HEK293T (cell line): ENCODE results near the gene ST3GAL4.

Source experiments
- CTCF ChIA-PET: fragments of 350-600 bp; formaldehyde crosslinking; extraction: SDS; loops from one replicate; lab custom pipeline; 2021; ENCODE audit warnings: antibody characterized with exemption, inconsistent platforms; lab: Yijun Ruan, JAX
- POLR2A ChIA-PET: fragments of 350-600 bp; formaldehyde crosslinking; extraction: SDS; loops from one replicate; lab custom pipeline; 2020; ENCODE audit warnings: antibody characterized with exemption, inconsistent platforms; lab: Yijun Ruan, JAX
- DNase-seq: peaks from one replicate; pipeline ENCODE4 v3.0.0; 2012; ENCODE audit warnings: mixed read lengths; ENCODE audit errors: extremely low spot score
- ARNT ChIP-seq: fragments of 450-650 bp; IDR thresholded peaks from 2 replicates; pipeline ENCODE4 v1.6.1; 2017; ENCODE audit warnings: mild to moderate bottlenecking
- BHLHE40 ChIP-seq: fragments of 450-650 bp; IDR thresholded peaks from 2 replicates; pipeline ENCODE4 v1.6.1; 2016; ENCODE audit warnings: mild to moderate bottlenecking, moderate library complexity, borderline replicate concordance
- CTBP1 ChIP-seq: fragments of 450-650 bp; IDR thresholded peaks from 2 replicates; pipeline ENCODE4 v1.6.1; 2016; ENCODE audit warnings: borderline replicate concordance
- ELF4 ChIP-seq: fragments of 450-650 bp; IDR thresholded peaks from 2 replicates; pipeline ENCODE4 v1.6.1; 2017; ENCODE audit warnings: antibody characterized with exemption
- FOXA1 ChIP-seq: fragments of 450-650 bp; IDR thresholded peaks from 2 replicates; pipeline ENCODE4 v1.6.1; 2016; ENCODE audit warnings: mild to moderate bottlenecking
- FOXK2 ChIP-seq: fragments of 450-650 bp; IDR thresholded peaks from 2 replicates; pipeline ENCODE4 v1.6.1; 2016; ENCODE audit warnings: mild to moderate bottlenecking
- FOXM1 ChIP-seq: fragments of 450-650 bp; IDR thresholded peaks from 2 replicates; pipeline ENCODE4 v1.6.1; 2017; ENCODE audit warnings: mild to moderate bottlenecking, borderline replicate concordance
- HDGF ChIP-seq: fragments of 450-650 bp; IDR thresholded peaks from 2 replicates; pipeline ENCODE4 v1.6.1; 2017; ENCODE audit warnings: antibody characterized with exemption, borderline replicate concordance
- L3MBTL2 ChIP-seq: fragments of 450-650 bp; conservative IDR thresholded peaks from 2 replicates; pipeline ENCODE4 v1.6.1; 2016; ENCODE audit warnings: mild to moderate bottlenecking
- LEF1 ChIP-seq: fragments of 450-650 bp; IDR thresholded peaks from 2 replicates; pipeline ENCODE4 v1.6.1; 2017; ENCODE audit warnings: mild to moderate bottlenecking, borderline replicate concordance
- NFRKB ChIP-seq: fragments of 450-650 bp; IDR thresholded peaks from 2 replicates; pipeline ENCODE4 v1.6.1; 2016; ENCODE audit warnings: mild to moderate bottlenecking, moderate library complexity
- PKNOX1 ChIP-seq: fragments of 450-650 bp; IDR thresholded peaks from 2 replicates; pipeline ENCODE4 v1.6.1; 2016
- SP1 ChIP-seq: fragments of 450-650 bp; IDR thresholded peaks from 2 replicates; pipeline ENCODE4 v1.6.1; 2017
- SUZ12 ChIP-seq: fragments of 450-650 bp; IDR thresholded peaks from 2 replicates; pipeline ENCODE4 v1.6.1; 2016; ENCODE audit warnings: mild to moderate bottlenecking
- TARDBP ChIP-seq: fragments of 450-650 bp; IDR thresholded peaks from 2 replicates; pipeline ENCODE4 v1.6.1; 2016
- ZNF384 ChIP-seq: fragments of 450-650 bp; IDR thresholded peaks from 2 replicates; pipeline ENCODE4 v1.6.1; 2016

Gene ST3GAL4

GRCh38 chr11:126396965-126397364, 41.5 kb downstream of the ST3GAL4 start:
- CTCF ChIA-PET, result no interaction called here
- no peak for TF ChIP-seq LEF1
- TF ChIP-seq SP1, result no peak
- no peak for TF ChIP-seq ARNT
- TF ChIP-seq BHLHE40, result no peak
- DNase-seq, result no peak
- POLR2A ChIA-PET, result no interaction called here

- DNase-seq, result no peak
- TF ChIP-seq NFRKB, result no peak
- POLR2A ChIA-PET, result no interaction called here
- CTCF ChIA-PET, result no interaction called here
Observed at GRCh38 chr11:126398296-126398695, 42.8 kb downstream of the ST3GAL4 start.

- no peak for DNase-seq
- ChIA-PET CTCF (no interaction called here), POLR2A (no interaction called here)
- TF ChIP-seq LEF1 (no peak), SP1 (no peak), NFRKB (no peak), PKNOX1 (no peak), BHLHE40 (no peak), HDGF (no peak), SUZ12 (no peak)
Observed at GRCh38 chr11:126398721-126399120, 43.2 kb downstream of the ST3GAL4 start.

GRCh38 chr11:126400019-126400418, 44.5 kb downstream of the ST3GAL4 start:
- ChIA-PET CTCF (no interaction called here), POLR2A (no interaction called here)
- no peak for TF ChIP-seq LEF1
- TF ChIP-seq HDGF, result no peak
- no peak for TF ChIP-seq SUZ12
- TF ChIP-seq TARDBP, result no peak
- no peak for TF ChIP-seq FOXM1
- no peak for TF ChIP-seq SP1
- TF ChIP-seq L3MBTL2, result no peak
- TF ChIP-seq ELF4, result no peak
- no peak for TF ChIP-seq NFRKB
- TF ChIP-seq FOXK2, result no peak
- no peak for TF ChIP-seq FOXA1
- TF ChIP-seq PKNOX1, result no peak
- TF ChIP-seq ARNT, result no peak
- no peak for TF ChIP-seq BHLHE40
- DNase-seq, result no peak

GRCh38 chr11:126400479-126400878, 45.0 kb downstream of the ST3GAL4 start:
- CTCF ChIA-PET, result no interaction called here
- TF ChIP-seq PKNOX1 (no peak), FOXK2 (no peak), L3MBTL2 (no peak), NFRKB (no peak)
- DNase-seq, result no peak
- POLR2A ChIA-PET, result no interaction called here

GRCh38 chr11:126403022-126403581, 47.6 kb downstream of the ST3GAL4 start:
- ChIA-PET POLR2A (no interaction called here), CTCF (no interaction called here)
- no peak for DNase-seq
- TF ChIP-seq ELF4 (no peak), SUZ12 (no peak), CTBP1 (no peak), SP1 (no peak), TARDBP (no peak), FOXA1 (no peak), PKNOX1 (no peak), LEF1 (no peak), HDGF (no peak), FOXM1 (no peak), NFRKB (no peak), ZNF384 (no peak), L3MBTL2 (no peak), FOXK2 (no peak)

GRCh38 chr11:126403658-126404057, 48.2 kb downstream of the ST3GAL4 start:
- POLR2A ChIA-PET, result no interaction called here
- no peak for DNase-seq
- TF ChIP-seq BHLHE40, result no peak
- TF ChIP-seq ZNF384, result no peak
- no peak for TF ChIP-seq LEF1
- no peak for TF ChIP-seq L3MBTL2
- no peak for TF ChIP-seq FOXA1
- TF ChIP-seq PKNOX1, result no peak
- CTCF ChIA-PET, result no interaction called here
